GM21367 (cell line): ENCODE results near the gene ACSL5.
"Not testable (repeated sequence)": the region's sequence is repeated elsewhere in the genome, so short reads cannot be mapped to it uniquely, and the experiment has no call there.

ENCODE experiments used
- ATAC-seq: cut with Tn5 transposase; IDR thresholded peaks from one replicate; pipeline ENCODE4 v1.9.1; 2021; ENCODE audit not compliant: unreplicated experiment

Gene ACSL5

DNA sequence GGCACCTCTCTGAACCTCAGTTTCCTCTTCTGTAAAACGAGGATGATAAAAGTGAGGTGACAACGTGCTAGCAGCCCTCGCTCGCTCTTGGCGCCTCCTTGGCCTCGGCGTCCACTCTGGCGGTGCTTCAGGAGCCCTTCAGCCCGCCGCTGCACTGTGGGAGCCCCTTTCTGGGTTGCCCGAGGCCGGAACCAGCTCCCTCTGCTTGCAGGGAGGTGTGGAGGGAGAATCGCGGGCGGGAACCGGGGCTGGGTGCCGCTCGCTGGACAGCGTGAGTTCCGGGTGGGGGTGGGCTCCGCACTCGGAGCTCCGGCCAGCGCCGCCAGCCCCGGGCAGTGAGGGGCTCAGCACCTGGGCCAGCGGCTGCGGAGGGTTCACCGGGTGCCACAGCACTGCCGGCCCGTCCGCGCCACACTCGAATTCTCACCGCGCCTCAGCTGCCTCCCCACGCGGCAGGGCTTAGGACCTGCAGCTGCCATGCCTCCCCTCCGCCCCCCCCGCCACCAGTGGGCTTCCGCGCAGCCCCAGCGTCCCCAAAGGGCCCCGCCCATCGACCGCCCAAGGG is 24.3 kb upstream of the ACSL5 start:
- ATAC-seq = no peak

DNA sequence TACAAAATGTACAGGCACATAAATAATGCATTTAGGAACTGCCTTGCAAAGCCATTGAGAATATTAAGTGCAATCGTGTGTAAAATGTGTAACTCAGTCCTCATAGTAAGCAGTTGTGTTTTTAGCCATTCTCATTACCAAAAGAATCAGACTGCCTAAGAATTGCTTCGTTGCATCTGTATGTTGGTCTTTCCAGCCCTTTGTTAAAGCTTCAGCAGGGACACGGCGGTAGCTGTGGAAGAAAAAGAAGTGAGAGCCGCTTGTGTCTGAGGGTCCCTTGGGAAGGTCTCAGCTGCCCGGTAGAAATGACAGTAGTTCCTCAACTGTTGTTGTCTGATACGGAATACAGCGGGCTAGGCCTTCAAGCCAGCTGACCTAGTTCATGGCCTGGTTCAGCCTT is 22.8 kb upstream of the ACSL5 start:
- no peak for ATAC-seq

- ATAC-seq = no peak
Measured at GRCh38 chr10:112352044-112352443, 21.9 kb upstream of the ACSL5 start.

DNA sequence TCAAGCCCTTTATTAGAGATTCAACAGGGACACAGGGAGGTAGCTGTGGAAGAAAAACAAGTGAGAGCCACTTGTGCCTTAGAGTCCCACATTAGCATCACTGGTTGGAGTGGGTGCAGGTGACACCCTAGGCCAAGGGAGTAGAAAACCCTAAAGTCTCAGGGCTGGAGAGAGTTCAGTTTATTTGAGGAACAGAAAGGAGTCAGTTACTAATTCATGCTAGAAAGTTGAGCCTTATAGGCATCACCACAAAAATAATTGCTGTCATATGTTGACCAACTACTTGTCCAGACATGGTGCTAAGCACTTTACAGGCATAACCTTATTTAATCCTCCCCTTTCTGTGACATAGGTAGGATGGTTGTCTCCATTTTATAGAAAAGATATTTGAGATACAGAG is 20.9 kb upstream of the ACSL5 start:
- no peak for ATAC-seq

GRCh38 chr10:112356686-112357085 is 17.2 kb upstream of the ACSL5 start:
- no peak for ATAC-seq

- no peak for ATAC-seq
Measured at GRCh38 chr10:112359606-112360307, 14.2 kb upstream of the ACSL5 start.

- no peak for ATAC-seq
Measured at GRCh38 chr10:112360308-112361270, 13.3 kb upstream of the ACSL5 start.

DNA sequence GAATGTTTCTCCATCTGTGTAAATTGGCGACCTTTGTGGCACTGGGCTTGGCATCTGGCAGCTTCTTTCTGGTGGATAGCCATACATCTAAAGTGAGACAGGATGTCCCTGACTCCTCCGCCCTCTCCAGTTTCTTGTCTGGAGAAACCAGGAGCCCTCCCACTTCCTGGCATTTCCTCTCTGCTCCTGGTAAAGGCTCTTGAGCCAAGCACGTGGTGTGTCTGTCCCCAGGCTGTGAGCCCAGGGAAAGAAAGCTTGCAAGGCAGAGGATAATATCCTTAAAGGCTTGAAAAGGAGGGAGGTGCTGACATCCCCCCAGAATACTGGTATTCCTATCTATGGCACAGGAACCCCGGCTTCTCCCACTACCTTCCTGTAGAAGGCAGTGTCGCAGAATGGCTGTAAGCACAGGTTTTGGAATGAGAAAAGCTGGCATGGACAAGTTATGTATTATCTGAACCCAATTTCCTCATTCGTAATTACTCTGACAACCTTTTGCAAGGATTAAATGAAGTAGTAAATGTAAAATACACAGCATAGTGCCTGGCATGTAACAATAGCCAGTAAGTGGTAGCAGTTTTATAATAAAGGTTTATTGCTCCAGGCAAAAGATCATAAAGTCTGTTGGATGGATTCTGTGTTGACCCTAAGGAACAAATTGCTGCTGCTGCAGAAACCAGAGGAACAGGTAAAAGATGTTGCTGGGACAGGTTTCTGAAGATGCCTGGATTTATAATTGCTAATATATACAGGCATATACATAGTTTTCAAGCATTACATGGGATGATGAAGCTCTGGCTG is 11.8 kb upstream of the ACSL5 start:
- ATAC-seq = no peak

DNA sequence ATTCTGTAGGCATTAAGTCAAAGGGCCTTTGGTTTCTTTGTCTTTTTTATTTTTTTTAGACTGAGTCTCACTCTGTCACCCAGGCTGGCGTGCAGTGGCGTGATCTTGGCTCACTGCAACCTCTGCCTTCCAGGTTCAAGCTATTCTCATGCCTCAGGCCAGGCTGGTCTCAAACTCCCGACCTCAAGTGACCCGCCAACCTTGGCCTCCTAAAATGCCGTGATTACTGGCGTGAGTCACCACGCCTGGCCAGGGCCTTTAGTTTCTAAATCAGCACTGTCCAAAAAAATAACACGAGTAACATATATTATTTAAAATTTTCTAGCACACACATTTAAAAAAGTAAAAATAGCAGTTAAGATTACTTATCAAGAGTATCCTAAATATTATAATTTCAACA is 11.1 kb upstream of the ACSL5 start:
- no peak for ATAC-seq

DNA sequence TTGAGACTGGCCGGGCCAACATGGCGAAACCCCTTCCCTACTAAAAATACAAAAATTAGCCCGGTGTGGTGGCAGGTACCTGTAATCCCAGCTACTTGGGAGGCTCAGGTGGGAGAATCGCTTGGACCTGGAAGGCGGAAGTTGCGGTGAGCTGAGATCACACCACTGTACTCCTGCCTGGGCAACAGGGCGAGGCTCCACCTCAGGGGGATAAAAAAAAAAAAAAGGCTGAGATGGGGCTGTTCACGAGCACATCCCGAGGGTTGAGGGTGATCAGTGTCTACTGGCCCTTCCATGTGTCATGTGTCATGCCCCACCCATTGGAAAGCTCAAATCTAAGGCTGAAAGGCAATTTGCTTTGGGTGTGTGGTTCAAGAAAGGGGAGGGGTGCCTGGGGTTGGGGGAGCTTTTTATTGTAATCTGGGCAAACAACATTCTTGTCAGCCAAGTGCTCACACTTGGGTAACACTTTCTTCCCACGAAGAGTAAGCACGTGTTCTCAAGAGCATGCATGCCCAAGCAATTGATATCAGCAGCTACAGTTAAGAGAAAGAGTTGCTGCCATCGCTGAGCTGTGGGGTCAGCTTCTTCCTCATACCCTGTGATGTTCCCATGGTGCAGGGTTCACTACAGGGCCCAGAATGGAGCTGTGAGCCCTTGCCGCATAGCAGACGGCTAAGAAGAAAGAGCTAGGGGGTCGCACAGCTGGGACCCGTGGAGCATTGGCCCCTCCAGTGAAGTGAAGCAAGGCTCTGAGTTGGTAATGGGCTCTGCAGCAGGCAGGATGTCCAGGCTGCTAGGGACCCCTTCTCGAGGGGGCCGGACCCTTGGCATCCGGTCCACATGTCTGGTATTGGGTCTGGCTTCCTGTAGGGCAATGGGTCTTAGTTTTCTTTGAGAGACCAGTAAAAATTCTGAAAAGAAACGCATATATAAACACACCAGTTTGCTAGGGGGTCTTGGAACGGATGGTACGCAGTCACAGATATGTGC is 9.9 kb upstream of the ACSL5 start:
- ATAC-seq = no peak

GRCh38 chr10:112365014-112365432 is 8.9 kb upstream of the ACSL5 start:
- no peak for ATAC-seq

DNA sequence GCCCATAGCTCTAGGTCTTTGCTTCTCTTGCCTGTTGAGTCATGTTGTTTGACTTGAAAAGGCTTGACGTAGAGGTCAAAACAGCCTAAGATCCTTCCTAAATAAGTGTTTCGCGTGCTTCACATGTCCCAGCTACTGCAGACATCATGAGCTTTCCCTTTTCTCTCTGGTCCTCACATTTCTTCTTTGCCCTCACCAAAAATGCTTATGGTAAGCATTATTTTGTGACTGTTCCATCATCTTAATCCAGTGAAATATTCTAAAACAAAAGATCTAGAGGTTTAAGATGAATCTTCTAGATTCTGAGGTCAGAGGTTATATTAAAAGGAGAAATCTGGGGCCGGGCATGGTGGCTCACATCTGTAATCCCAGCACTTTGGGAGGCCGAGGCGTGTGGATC is 8.5 kb upstream of the ACSL5 start:
- no peak for ATAC-seq

DNA sequence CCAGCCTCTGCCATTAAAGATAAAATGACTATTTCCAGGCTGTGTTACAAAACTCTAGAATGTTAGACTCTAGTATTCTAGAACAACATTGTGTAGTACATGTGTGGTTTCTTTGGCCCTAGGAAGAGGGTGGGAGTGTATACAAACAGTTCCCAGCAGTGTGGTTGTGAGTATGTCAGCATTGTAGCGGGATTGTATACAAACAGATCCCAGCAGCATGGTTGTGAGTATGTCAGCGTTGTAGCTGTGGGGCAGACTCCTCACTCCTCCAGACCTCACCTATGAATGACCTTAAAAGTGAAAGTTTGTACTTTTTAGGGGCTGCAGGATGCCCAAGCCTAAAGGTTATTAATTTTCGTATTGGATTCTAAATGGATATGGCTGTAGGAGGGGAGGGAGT is 6.9 kb upstream of the ACSL5 start:
- no peak for ATAC-seq

GRCh38 chr10:112367516-112367915 is 6.4 kb upstream of the ACSL5 start:
- ATAC-seq = no peak

DNA sequence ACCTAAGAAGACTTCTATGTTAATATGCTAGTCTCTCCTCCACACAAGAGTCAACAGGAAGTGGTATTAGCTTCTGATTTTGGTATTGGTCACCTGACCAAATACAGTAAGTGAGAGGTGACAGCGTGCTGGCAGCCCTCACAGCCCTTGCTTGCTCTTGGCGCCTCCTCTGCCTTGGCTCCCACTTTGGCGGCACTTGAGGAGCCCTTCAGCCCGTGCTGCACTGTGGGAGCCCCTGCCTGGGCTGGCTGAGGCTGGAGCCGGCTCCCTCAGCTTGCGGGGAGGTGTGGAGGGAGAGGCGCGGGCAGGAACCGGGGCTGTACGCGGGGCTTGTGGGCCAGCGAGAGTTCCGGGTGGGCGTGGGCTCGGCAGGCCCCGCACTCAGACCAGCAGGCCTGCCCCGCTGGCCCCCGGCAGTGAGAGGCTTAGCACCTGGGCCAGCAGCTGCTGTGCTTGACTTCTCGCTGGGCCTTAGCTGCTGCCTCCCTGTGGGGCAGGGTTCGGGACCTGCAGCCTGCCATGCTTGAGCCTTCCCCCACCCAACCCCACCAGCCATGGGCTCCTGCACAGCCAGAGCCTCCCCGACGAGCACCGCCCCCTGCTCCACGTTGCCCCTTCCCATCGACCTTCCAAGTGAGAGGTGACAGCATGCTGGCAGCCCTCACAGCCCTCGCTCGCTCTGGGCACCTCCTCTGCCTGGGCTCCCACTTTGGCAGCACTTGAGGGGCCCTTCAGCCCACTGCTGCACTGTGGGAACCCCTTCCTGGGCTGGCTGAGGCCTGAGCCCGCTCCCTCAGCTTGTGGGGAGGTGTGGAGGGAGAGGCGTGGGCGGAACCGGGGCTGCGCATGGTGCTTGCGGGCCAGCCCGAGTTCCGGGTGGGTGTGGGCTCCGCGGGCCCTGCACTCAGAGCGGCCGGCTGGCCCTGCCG is 4.2 kb upstream of the ACSL5 start:
- peak; percentile 91 for ATAC-seq

GRCh38 chr10:112370424-112370819 is 3.5 kb upstream of the ACSL5 start:
- ATAC-seq = no peak

DNA sequence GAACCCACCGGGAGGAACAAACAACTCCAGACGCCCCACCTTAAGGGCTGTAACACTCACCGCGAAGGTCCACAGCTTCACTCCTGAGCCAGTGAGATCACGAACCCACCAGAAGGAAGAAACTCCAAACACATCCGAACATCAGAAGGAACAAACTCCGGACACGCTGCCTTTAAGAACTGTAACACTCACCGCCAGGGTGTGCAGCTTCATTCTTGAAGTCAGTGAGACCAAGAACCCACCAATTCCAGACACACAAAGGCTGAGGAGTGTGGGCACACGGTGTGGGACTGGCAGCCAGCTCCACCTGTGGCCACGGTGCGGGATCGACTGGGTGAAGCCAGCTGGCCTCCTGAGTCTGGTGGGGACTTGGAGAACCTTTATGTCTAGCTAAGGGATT is 2.6 kb upstream of the ACSL5 start:
- ATAC-seq = not testable (repeated sequence)

GRCh38 chr10:112372182-112372810 is 1.6 kb upstream of the ACSL5 start:
- not testable (repeated sequence) for ATAC-seq
